ENCODE results near the gene WDR4.
"Not testable (repeated sequence)": the region's sequence is repeated elsewhere in the genome, so short reads cannot be mapped to it uniquely, and the experiment has no call there.

The WDR4 gene

DNA sequence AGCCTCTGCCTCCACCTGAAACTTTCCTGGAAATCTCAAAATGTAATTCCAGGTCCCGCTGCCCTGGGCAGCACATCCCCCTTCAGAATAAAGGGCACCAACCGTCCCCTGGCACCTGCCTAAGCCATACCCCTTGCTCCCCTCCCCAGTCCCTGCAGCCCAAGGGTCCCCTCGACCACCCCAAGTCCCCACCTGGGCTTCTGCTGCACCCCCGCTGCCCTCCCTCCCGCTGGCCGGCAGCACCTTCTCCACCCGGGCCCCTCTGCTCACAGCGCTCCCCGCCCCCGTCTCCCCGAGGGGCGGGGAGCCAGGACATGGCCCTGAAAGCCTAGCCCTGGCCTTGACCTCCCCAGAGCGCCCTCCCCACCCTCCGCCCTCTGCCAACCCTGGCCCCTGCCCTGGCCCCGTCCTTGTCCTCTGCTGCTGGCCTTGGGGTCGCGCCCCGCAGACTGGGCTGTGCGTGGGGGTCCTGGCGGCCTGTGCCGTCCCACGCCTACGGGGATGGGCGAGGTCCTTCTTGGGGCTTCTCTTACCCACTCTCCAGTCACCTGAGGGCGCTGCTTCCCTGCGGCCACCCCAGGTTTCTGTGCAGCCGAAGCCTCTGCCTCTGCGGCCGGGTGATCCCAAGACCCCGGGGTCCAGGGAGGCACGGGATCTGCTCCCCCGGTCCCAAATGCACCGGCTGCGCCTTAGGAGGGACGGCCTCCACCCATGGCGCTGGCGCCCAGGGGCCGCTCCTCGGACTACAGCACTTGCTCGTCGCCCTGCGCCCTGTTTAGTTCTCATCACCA lies 41.7 kb downstream of the WDR4 start:
- DNase-seq: no peak

DNA sequence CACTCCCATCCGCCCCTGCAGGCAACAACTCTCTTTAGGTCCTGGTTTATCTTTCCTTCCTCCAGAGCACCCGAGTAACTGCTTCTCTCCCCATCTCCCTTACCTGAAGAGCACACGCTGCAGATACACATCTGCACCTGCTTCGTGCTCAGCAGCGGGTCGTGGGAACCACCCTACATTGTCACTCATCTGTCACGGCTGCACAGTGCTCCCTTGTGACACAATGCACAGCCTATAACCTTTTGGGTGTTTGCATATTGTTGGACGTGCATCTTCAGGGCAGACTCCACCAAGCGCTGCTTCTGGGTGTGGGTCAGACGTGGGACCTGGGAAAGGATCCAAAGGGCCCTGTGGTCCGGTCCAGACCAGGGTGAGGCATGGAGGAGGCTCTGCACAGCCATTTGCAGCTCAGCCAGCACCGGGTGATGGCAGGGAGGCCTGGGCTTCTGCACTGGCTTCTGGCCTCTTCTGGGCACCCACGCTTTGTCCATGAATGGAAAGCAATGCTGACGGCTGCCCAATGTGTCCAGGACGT lies 42.5 kb downstream of the WDR4 start:
- no peak for DNase-seq

DNA sequence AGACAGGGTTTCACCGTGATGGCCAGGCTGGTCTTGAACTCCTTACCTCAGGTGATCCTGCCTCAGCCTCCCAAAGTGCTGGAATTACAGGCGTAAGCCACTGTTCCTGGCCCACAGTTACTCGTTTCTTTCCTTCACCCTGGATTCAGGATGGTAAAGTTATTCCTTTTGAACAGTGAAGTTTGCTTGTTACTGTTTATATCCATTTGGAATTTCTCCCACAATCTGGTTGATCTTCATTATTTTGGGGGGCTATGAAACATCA lies 43.0 kb downstream of the WDR4 start:
- DNase-seq: no peak

DNA sequence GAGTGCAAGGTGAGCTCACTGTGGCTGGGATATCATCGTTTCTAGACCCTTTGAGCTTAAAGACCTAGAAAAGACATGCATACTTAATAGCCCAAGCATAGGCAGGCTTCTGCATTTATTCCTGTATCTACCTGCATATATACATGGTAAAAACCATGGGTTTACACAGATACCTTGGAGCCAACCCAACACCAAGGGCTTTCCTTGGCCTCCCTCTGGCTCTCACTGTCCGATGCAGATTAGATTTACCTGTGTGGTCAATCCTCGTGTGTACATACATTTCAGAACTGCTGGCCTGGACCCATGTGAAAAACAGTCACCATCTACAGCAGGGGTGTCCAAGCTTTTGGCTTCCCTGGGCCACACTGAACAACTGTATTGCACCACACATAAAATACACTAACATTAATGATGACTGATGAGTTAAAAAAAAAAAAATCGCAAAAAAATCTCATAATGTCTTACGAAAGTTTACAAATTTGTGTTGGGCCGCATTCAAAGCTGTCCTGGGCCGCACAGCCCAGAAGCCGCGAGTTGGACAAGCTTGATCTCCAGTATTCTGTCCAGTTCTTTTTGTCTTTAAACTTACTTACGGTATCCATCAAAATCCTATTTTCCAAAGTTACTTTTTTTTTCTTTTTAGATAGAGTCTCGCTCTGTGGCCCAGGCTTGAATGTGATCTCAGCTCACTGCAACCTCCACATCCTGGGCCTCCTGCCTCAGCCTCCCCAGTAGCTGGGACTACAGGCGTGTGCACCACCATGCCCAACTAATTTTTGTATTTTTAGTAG lies 43.5 kb downstream of the WDR4 start:
- DNase-seq: no peak

DNA sequence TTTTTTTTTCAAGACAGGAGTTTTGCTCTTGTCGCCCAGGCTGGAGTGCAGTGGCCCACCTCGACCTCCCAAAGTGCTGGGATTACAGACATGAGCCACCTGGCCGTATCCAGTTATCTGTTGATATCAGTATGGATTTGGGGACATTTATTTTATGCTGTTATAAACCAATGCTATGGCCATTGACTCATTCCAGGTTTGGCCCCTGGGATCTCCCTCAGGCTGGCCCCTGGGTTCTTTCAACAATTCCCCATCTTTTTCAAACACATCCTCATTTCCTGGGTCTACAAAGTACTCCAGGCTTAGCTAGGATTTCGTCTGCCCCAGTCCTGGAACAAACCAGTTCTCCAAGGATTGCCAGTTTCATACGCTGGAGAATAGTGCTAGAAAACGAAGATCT lies 44.1 kb downstream of the WDR4 start:
- DNase-seq: no peak

DNA sequence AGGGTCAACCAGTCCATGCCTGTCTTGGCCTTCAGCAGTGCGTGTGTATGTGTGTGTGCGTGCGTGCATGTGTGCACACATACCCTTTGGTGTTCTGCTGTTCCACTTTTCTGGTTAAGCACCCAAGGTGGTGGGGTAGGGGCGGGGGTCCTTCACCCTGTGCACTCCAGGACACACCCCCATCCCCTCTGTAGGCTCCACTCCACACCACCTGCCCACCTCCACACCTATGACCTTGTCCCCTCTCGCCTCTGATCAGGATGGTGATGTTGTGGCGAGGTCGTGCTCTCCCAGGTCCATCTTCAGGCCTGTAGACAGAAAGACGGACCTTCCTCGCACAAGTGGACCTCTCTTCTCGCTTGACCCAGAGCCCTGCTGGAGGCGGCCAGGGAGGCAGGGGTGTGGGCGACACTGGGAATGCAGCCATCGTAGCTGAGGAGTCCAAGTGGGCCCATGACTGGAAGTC lies 44.6 kb downstream of the WDR4 start:
- DNase-seq: no peak

DNA sequence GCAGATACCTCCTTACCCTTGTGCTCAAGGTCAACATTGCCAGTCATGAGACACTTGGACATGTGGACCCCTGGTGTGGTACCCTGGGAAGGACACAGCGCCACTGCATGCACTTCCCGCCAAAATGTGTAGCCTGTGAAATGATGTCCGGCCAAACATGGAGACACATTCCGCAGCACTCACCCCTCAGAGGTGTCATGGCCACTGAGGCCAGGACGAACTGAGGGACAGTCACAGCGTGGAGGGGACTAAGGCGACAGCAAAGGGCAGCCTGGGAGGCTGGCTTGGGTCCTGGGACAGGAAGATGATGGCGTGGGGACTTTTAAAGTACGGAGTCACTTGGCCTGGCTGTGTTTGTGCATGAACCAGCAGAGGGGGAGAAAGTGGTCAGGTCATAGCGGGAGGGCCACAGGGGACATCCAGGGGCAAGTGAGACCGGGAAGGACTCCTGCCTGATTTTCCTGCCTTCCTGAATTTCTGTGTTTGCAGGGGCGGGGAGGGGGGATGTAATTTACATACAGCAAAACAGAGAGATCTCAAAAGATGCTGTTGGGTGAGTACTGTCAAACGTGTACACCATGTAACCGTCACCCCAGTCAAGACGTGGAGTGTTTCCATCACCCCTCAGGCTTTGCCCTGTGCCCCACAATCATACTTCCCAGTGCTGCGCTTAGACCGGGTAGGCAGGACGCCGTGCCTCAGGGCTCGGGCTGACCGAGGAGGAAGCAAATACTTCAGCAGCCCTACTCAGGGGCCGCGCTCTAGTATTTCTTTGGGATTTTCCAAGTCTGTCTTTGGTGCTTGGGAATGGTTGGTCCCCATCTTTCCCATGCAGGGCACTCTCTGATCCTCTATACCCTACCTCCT lies 45.2 kb downstream of the WDR4 start:
- DNase-seq: peak; percentile 40

DNA sequence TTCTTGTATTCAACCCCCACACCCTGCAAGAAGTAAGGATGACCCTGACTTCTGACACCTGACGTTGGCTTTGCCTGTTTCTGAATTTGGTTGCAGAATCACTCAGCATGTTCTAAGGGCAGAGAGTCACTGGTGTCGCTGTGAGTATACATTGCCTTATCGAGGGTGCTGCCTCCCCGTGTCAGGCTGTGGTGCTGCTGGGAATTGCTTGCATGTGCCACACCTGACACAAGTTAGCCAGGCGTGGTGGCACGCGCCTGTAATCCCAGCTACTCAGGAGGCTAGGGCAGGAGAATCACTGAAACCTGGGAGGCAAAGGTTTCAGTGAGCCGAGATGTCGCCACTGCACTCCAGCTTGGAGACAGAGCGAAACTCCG lies 45.9 kb downstream of the WDR4 start:
- peak; percentile 75 for DNase-seq

DNA sequence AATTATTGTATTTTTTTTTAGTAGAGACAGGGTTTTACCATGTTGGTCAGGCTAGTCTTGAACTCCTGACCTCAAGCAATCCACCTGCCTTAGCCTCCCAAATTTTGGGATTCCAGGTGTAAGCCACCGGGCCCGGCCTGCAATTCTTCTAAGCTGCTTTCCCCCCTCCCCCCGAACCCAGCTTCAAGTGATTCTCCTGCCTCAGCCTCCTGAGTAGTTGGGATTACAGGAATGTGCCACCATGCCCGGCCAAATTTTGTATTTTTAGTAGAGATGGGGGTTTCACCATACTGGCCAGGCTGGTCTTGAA lies 47.1 kb downstream of the WDR4 start:
- DNase-seq: not testable (repeated sequence)

DNA sequence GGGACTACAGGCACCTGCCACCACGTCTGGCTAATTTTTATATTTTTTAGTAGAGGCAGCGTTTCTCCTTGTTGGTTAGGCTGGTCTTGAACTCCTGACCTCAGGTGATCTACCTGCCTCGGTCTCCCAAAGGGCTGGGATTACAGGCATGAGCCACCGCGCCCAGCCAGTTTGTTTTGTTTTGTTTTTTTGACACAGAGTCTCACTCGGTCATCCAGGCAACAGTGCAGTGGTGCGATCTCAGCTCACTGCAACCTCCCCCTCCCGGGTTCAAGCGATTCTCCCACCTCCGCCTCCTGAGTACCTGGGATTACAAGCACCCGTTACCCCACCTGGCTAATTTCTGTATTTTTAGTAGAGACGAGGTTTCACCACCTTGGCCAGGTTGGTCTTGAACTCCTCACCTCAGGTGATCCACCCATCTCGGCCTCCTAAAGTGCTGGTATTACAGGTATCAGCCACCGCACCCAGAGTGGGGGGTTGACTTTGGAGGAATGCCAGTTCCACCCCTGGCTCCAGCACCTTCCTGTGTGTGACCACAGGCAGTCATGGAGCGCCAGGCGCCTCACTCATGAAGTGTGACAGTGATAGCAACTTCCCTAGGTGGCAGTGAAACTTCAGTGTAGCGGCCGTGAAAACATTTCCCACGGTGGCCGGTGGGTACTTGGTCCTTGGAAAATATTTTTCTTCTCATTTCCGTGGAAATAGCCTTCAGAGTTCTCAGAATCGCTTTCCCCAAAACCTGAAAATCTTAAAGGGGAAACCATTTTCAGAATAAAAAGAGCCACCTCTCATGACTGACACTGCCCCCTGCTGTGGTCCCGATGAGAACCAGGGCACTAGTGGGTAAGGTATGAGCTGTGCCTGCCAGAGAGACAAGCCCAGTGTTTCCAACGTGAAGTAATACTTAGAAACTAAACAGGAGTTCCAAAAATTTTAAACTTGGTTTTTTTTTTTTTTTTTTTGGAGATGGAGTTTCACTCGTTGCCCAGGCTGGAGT lies 48.6 kb downstream of the WDR4 start:
- DNase-seq: peak; percentile 47

DNA sequence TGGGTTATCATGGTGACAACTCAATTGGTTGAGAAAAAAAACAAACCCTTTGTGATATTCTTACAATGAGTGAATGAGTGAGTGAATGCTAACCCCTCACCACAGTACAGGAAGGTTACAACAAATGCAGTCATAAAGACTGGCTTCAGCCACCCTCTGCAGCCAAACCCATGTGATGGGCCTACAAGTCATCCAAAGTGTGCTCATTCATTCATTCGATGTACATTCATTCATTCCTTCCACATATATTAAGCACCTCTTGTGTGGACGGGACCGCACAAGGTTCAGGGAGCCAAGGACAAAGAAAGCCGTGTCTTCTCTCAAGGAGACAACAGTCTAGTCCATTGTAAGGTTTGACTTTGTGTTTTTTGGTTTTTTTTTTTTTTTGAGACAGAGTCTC lies 49.4 kb downstream of the WDR4 start:
- DNase-seq: no peak

DNA sequence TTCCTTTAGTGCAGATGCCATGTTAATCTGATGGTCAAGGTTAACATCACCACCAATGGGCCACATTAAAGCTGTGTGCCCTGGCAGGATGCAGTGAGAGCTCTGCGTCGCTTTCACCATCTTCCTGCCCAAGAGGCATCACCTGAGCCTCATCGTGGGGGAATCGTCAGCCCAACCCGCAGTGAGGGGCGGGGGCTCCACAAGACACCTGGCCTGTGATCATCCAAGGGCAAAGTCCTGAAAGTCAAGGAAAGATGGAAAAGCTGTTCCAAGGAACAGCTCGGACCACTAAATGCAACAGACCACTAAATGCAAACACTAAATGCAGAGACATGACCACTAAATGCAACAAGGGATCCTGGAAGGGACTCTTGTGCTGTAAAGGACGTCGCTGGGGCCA lies 49.9 kb downstream of the WDR4 start:
- DNase-seq: no peak

DNA sequence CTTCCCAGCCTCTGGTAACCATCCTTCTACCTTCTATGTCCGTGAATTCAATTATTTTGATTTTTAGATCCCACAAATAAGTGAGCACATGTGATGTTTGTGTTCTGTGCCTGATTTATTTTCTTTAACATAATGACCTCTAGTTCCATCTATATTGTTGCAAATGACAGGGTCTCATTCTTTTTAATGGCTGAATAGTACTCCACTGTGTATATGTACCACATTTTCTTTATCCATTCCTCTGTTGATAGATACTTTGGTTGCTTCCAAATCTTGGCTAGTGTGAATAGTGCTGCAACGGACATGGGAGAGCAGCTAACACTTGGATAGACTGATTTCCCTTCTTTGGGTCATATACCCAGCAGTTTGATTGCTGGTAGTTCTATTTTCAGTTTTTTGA lies 51.8 kb downstream of the WDR4 start:
- no peak for DNase-seq

DNA sequence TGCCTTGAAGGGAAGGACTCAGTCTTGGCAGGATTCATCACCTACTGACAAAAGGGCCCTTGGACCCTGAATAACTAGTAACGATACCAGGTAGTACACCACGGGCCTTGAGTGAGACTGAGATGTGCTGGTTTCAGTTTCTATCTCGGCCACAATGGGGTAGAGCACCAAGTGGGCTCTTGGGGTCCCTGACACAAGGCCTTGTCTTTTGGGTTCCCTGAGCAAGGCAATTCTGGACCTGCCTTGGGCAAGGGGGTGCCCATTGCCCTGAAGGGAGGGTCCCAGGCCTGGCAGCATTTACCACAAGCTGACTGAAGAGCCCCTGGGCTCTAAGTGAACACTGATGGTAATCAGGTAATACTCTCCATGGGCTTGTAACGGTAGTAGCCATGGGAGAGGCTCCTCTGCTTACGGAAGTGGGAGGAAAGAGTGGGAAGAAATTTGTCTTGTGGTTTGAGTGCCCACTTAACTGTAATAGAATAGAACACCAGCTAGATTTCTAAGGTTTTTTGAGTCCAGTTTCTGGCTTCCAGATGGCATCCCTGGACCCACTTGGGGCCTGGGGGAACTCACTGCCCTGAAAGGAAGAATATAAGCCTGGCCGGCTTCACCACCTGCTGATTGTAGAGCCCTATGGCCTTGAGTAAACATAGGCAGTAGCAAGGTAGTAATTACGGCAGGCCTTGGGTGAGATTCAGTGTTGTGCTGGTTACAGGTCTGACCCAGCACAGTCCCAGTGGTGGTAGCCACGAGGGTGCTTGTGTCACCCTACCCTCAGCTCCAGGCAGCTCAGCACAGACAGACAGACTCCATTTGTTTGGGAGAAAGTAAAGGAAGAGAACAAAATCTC lies 58.5 kb downstream of the WDR4 start:
- peak; percentile 96 for DNase-seq

DNA sequence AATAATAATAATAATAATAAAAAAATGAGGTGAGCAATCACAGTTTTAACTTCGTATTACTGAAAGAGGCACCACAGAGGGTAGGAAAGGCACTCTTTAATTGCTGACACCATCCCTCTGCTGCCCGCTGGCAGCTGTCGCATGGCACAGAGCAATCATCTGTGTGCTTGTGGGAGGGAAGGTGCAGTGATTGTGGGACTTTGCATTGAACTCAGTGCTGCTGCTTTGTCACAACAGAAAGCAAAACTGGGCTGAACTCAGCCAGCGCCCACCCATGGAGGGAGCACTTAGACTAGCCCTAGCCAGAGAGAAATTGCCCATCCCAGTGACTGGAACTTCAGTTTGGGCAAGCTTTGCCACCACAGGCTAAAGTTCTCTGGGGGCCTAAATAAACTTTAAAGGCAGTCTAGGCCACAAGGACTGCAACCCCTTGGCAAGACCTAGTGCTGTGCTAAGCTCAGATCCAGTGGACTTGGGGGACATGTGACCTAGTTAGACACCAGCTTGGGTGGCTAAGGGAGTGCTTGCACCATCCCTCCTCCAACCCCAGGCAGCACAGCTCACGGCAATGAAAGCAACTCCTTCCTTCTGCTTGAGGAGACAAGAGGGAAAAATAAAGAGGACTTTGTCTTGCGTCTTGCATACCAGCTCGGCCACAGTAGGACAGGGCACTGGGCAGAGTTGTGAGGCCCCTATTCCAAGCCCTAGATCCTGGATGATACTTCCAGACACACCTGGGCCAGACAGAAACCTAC lies 59.3 kb downstream of the WDR4 start:
- peak; percentile 13 for DNase-seq

DNA sequence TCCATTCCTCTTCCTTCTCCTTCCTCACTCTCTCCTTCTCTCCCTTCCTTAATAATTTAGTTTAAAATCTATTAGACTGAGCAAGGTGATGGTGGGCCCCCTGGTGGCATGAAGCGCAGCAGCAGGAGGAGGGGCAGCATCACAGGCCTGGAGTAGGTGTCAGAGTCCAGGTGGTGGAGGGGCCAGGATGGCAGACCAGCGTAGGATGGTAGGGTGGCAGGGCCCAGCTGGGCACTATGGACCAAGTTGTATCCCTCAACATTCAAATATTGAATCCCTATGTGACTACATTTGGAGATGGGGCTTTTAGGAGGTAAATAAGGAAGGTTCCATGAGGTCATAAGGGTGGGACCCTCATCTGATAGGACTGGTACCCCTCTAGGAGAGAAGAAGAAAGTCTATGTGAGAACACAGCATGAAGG lies 61.0 kb downstream of the WDR4 start:
- peak; percentile 47 for DNase-seq

DNA sequence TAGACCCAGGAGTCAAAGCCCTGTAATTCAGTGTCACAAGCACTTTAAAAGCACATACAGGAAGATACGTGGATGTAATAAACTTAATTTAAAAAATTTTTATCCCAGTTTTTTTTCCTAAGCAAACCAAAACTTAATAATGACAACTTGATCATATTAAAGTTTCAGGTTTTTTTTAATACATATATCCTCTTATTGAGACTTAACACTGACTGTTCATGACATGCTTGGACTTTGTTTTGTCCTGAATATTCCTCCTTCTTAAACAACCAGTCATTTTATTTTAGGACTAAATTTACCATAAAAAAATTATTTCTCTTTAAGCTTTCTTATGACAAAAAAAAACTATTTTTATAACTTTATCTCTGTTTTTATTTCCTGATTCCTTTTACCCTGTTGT lies 64.1 kb downstream of the WDR4 start:
- DNase-seq: peak; percentile 25

DNA sequence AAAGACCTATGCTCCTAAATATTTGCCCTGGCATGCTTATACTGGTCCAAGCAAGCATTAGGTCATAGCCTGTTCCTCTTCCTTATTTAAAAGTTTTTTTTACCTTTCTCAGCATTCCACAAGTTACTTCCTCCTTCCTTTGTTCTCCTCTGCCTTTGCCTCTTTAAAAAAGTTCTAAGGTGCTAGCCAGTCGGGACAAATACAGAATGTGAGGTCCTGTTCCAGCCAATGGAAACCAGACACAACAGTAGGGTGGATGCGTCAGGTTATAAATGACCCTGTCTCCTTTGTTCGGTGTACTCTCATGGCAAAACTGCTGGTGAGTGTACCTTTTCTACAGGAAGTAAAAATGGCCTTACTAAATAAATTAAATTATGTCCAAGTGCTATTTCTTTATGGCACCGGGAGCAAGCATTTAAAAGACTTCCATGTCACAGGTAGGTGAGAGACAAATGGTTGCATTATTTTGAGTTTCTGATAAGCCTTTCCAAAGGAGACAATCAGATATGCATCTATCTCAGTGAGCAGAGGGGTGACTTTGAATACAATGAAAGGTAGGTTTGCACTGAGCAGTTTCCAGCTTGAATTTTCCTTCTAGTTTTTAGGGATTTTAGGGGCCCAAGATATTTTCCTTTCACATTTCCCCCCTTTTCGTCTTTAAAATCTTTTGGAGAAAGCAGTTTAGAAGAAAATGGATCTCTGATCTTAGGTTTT lies 66.7 kb downstream of the WDR4 start:
- not testable (repeated sequence) for DNase-seq

DNA sequence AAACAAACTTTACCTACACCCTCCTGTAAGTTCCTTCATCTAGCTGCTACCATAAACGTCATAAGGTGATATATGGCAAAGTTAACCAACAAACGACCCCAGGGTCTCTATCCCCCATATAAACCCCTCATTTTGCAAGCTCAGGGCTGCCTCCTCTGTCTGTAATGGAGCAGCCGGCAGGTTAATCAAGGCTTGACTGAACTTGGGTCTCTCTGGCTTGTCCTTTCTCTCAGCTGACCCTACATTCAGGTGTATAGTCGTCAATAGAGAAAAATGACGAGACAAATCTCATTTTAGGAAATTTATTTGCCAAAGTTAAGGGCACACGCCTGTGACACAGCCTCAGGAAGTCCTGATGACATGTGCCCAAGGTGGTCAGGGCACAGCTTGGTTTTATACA lies 67.4 kb downstream of the WDR4 start:
- no peak for DNase-seq

All from NCI-H69 (cell line).